ENCODE results near the gene OR1N2. TPM values are rescaled to one million over a fixed set of nuclear protein-coding genes. Genes with fewer than 3 reads are reported as not detected.

The OR1N2 gene, protein sequence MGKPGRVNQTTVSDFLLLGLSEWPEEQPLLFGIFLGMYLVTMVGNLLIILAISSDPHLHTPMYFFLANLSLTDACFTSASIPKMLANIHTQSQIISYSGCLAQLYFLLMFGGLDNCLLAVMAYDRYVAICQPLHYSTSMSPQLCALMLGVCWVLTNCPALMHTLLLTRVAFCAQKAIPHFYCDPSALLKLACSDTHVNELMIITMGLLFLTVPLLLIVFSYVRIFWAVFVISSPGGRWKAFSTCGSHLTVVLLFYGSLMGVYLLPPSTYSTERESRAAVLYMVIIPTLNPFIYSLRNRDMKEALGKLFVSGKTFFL
- not detected in 2 replicates for total RNA-seq
- long read RNA-seq, result 0 reads

DNA sequence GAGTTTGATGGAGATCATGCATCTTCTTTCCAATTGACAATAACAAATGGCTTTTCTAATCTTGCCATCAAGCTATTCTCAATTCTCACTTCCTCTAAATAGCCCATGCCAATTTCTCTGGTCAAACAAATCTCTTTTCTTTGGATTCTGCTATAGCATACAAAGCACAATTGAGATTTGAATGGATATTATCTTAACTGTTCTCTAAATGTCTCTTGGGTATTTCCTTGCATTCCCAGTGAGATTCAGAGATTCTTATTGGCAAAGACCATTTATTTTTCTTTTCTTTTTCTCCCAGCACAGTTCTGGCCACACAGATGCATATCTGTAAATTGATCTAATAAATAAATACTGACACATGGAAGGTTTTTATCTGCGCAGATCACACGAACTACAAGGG, at the start of gene OR1N2:
Gene OR1N2 (plus strand): TSS at position 301 of the 400 bp plus-strand sequence. CDS start 100 bp downstream, outside the sequence.
- H3K9me3 Mint-ChIP-seq (ENCODE audit: unreplicated experiment), result no peaks in the 10 kb centered on the region
- H3K27me3 Mint-ChIP-seq (ENCODE audit: unreplicated experiment), result peaks cover 20% of the 10 kb centered on the region
- TF ChIP-seq, protein P1, sequence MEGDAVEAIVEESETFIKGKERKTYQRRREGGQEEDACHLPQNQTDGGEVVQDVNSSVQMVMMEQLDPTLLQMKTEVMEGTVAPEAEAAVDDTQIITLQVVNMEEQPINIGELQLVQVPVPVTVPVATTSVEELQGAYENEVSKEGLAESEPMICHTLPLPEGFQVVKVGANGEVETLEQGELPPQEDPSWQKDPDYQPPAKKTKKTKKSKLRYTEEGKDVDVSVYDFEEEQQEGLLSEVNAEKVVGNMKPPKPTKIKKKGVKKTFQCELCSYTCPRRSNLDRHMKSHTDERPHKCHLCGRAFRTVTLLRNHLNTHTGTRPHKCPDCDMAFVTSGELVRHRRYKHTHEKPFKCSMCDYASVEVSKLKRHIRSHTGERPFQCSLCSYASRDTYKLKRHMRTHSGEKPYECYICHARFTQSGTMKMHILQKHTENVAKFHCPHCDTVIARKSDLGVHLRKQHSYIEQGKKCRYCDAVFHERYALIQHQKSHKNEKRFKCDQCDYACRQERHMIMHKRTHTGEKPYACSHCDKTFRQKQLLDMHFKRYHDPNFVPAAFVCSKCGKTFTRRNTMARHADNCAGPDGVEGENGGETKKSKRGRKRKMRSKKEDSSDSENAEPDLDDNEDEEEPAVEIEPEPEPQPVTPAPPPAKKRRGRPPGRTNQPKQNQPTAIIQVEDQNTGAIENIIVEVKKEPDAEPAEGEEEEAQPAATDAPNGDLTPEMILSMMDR (IDR thresholded peaks at IDR 0.05), result no peak
- H3K36me3 Mint-ChIP-seq (ENCODE audit: unreplicated experiment), result no peaks in the 10 kb centered on the region
- no peak for DNase-seq (ENCODE audit: extremely low spot score, unreplicated experiment)
- H3K4me3 Mint-ChIP-seq (ENCODE audit: unreplicated experiment), result no peak within 1 kb of the TSS
- no peaks in the 10 kb centered on the region for H3K4me1 Mint-ChIP-seq (ENCODE audit: unreplicated experiment)
- no peak within 1 kb of the TSS for H3K27ac Mint-ChIP-seq (ENCODE audit: unreplicated experiment)

DNA sequence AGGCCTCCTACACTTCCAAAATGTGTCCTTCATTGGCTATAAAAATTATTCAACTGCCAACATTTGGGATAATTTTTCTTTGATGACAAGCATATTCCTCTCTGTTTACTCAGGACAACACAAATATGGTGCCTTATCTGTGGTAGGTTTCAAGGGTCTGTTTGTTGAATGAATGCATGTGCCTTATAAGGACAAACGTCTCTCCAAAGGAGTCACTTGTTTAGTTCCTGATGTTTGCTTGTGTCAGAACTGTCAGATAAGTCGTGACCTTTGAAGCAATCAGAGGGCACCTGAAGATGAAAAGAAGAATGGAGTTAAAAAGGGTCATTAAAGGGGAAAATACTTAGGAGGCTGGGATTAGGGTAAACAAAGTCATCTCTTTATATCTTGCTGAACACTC, 45.9 kb upstream of the OR1N2 start:
- DNase-seq (ENCODE audit: extremely low spot score, unreplicated experiment), result no peak
- Mint-ChIP-seq H3K4me3 (ENCODE audit: unreplicated experiment) (no peak overlapping the region), H3K9me3 (ENCODE audit: unreplicated experiment) (no peaks in the 10 kb centered on the region), H3K27ac (ENCODE audit: unreplicated experiment) (no peak overlapping the region), H3K4me1 (ENCODE audit: unreplicated experiment) (no peaks in the 10 kb centered on the region), H3K36me3 (ENCODE audit: unreplicated experiment) (no peaks in the 10 kb centered on the region), H3K27me3 (ENCODE audit: unreplicated experiment) (peaks cover 47% of the 10 kb centered on the region)
- TF ChIP-seq, protein P1 (IDR thresholded peaks at IDR 0.05), result no peak

DNA sequence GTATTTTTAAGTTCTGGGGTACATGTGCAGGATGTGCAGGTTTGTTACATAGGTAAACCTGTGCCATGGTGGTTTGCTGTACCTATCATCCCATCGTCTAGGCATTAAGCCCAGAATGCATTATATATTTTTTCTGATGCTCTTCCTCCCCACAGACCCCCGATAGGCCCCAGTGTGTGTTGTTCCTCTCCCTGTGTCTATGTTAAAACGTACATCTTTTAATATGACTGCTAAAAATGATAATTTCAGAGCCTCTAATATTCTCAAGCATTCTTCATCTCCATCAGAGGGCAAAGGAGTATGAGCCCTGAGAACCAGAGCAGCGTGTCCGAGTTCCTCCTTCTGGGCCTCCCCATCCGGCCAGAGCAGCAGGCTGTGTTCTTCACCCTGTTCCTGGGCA, 42.4 kb upstream of the OR1N2 start, which contains the start of gene OR1J2:
Gene OR1J2 (plus strand): TSS at position 301 of the 400 bp plus-strand sequence. CDS start 0 bp downstream, at position 301.
- Mint-ChIP-seq H3K4me1 (ENCODE audit: unreplicated experiment) (no peaks in the 10 kb centered on the region), H3K27ac (ENCODE audit: unreplicated experiment) (no peak within 1 kb of the TSS), H3K4me3 (ENCODE audit: unreplicated experiment) (no peak within 1 kb of the TSS), H3K9me3 (ENCODE audit: unreplicated experiment) (no peaks in the 10 kb centered on the region), H3K27me3 (ENCODE audit: unreplicated experiment) (peaks cover 50% of the 10 kb centered on the region), H3K36me3 (ENCODE audit: unreplicated experiment) (no peaks in the 10 kb centered on the region)
- TF ChIP-seq, protein P1 (IDR thresholded peaks at IDR 0.05), result no peak
- no peak for DNase-seq (ENCODE audit: extremely low spot score, unreplicated experiment)

DNA sequence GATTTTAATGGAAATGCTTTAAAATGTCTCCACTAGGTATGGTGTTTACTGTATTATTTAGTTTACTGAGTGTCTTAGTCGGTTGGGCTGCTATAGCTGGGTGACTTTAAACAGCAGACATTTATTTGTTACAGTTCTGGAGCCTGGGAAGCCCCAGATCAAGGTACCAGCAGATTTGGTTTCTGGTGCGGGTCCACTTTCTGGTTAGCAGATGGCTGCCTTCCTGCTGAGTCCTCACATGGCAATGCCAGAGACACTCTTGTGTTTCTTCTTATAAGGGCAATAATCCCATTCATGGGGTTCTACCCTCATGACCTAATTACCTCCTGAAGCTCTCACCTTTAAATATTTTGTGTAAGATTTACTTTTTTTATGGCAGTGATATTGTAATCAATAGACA, 34.7 kb upstream of the OR1N2 start:
- Mint-ChIP-seq H3K36me3 (ENCODE audit: unreplicated experiment) (no peaks in the 10 kb centered on the region), H3K9me3 (ENCODE audit: unreplicated experiment) (no peaks in the 10 kb centered on the region), H3K27me3 (ENCODE audit: unreplicated experiment) (peaks cover 17% of the 10 kb centered on the region), H3K4me1 (ENCODE audit: unreplicated experiment) (no peaks in the 10 kb centered on the region), H3K27ac (ENCODE audit: unreplicated experiment) (no peak overlapping the region), H3K4me3 (ENCODE audit: unreplicated experiment) (no peak overlapping the region)
- TF ChIP-seq, protein P1 (IDR thresholded peaks at IDR 0.05), result no peak
- no peak for DNase-seq (ENCODE audit: extremely low spot score, unreplicated experiment)

DNA sequence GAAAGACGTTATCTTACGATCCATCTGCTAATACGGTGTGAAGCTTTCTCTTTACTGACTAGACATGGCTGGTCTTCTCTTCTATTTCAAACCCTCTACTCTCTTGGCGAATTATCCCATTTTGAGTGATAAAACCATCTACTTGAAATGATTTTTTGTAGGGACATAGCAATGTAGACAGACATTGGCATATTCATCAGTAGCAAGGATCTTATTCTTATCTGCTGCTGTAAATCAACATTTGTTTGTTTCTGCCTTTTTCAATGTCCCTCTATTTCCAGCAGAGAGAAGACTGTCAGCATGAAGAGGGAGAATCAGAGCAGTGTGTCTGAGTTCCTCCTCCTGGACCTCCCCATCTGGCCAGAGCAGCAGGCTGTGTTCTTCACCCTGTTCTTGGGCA, 34.1 kb upstream of the OR1N2 start, which contains the start of gene OR1J4:
Gene OR1J4 (plus strand): TSS at position 301 of the 400 bp plus-strand sequence. CDS start 0 bp downstream, at position 301.
- peaks cover 13% of the 10 kb centered on the region for H3K27me3 Mint-ChIP-seq (ENCODE audit: unreplicated experiment)
- no peak within 1 kb of the TSS for H3K4me3 Mint-ChIP-seq (ENCODE audit: unreplicated experiment)
- no peak within 1 kb of the TSS for H3K27ac Mint-ChIP-seq (ENCODE audit: unreplicated experiment)
- no peaks in the 10 kb centered on the region for H3K36me3 Mint-ChIP-seq (ENCODE audit: unreplicated experiment)
- no peak for DNase-seq (ENCODE audit: extremely low spot score, unreplicated experiment)
- no peaks in the 10 kb centered on the region for H3K4me1 Mint-ChIP-seq (ENCODE audit: unreplicated experiment)
- H3K9me3 Mint-ChIP-seq (ENCODE audit: unreplicated experiment), result no peaks in the 10 kb centered on the region
- TF ChIP-seq, protein P1 (IDR thresholded peaks at IDR 0.05), result no peak
